Measurements from ENCODE around the gene CELSR1. TPM values are rescaled to one million over a fixed set of nuclear protein-coding genes. Genes with fewer than 3 reads are reported as not detected.

The CELSR1 gene
- total RNA-seq, 1 experiment from 2014 or later: 19.6 TPM

GRCh38 chr22:46389081-46389480, 148.3 kb downstream of the CELSR1 start (continued):
- TF ChIP-seq ZBTB33 (IDR thresholded peaks at IDR 0.05; ENCODE audit: extremely low read depth, insufficient replicate concordance, low read length) (no peak), SRF (IDR thresholded peaks at IDR 0.05; ENCODE audit: low read depth) (no peak), SP1 (IDR thresholded peaks at IDR 0.05; ENCODE audit: low read depth) (no peak), FOSL1 (IDR thresholded peaks at IDR 0.05; ENCODE audit: low read depth) (no peak)
- TF ChIP-seq, protein P1, sequence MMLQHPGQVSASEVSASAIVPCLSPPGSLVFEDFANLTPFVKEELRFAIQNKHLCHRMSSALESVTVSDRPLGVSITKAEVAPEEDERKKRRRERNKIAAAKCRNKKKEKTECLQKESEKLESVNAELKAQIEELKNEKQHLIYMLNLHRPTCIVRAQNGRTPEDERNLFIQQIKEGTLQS (IDR thresholded peaks at IDR 0.05): no peak

DNA sequence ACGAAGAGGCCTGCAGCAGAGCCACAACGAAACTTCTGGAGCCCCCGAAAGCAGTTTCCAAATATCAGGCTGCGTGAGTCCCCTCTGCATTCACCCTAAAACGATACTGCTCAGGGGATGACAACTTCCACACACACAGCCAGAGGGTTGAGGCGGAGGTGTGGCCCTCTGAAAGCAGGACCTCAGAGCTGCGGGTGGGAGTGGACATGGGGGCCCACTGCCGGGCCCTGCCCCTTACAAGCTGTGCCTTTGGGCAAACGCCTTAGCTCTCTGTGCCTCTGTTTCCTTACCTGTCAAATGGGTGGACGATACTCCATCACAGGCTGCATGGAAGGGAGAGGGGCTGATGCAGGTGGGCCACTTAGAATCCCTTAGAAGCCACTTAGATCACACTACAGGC, 148.8 kb downstream of the CELSR1 start:
- Histone ChIP-seq H3K9ac (ENCODE audit: low read length) (no peak overlapping the region), H2AFZ (ENCODE audit: low read depth, low read length, poor library complexity, severe bottlenecking) (no peak overlapping the region), H3K9me3 (ENCODE audit: control insufficient read depth in 1 of 2, insufficient read depth in 1 of 2, low read depth in 1 of 2, low read length in 2 of 2) (no peaks in the 10 kb centered on the region), H3K36me3 (ENCODE audit: control insufficient read depth in 1 of 2, insufficient read depth in 2 of 2, low read length in 2 of 2) (no peaks in the 10 kb centered on the region), H3K4me1 (ENCODE audit: control insufficient read depth in 1 of 2, insufficient read depth in 2 of 2, low read length in 2 of 2) (peaks cover 0 to 9% of the 10 kb centered on the region in 2 experiments; a peak in 2 of 4 replicates), H3K27ac (ENCODE audit: low read depth, low read length) (no peak overlapping the region), H3K9me2 (ENCODE audit: insufficient read depth) (no peaks in the 10 kb centered on the region), H3K79me2 (ENCODE audit: insufficient read depth, low read length) (no peaks in the 10 kb centered on the region), H3K27me3 (ENCODE audit: insufficient read depth, low read length) (no peaks in the 10 kb centered on the region), H4K20me1 (ENCODE audit: insufficient read depth) (no peaks in the 10 kb centered on the region), H3K4me3 (replicated peaks in 1 of 2; ENCODE audit: low read depth in 1 of 2, low read length in 2 of 2) (no peak overlapping the region), H3K4me2 (ENCODE audit: low read length) (no peak overlapping the region)
- intact Hi-C loops (cut with micrococcal nuclease): no loop called here
- RAD21 ChIA-PET (ENCODE audit: low non-redundant PET in 1 of 2, low total read pairs in 2 of 2, uncharacterized antibody in 2 of 2, unreplicated experiment in 2 of 2): no interaction called here
- DNase-seq (ENCODE audit: low read depth, low spot score) (no peak), ATAC-seq (no peak)
- no TSS peak for BruUV-seq (replicated peaks)
- TF ChIP-seq, protein P2, sequence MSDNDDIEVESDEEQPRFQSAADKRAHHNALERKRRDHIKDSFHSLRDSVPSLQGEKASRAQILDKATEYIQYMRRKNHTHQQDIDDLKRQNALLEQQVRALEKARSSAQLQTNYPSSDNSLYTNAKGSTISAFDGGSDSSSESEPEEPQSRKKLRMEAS (IDR thresholded peaks at IDR 0.05): no peak
- TF ChIP-seq EZH2 (IDR thresholded peaks at IDR 0.05) (no peak), EZH2phosphoT487 (IDR thresholded peaks at IDR 0.05; ENCODE audit: borderline replicate concordance) (no peak), YY1 (IDR thresholded peaks at IDR 0.05; ENCODE audit: extremely low read depth, insufficient replicate concordance, low read depth, low read length) (no peak), CTCF (IDR thresholded peaks at IDR 0.05 in 2 of 3, conservative IDR thresholded peaks at IDR 0.05 in 1 of 3; ENCODE audit: borderline replicate concordance in 1 of 3, insufficient read depth in 1 of 3, low read depth in 2 of 3, low read length in 2 of 3) (no peak), POLR2AphosphoS5 (IDR thresholded peaks at IDR 0.05; ENCODE audit: low read depth, low read length) (no peak)
- CTCF ChIA-PET: no interaction called here
- POLR2A ChIA-PET: no interaction called here
